Colonic mucosa (tissue), 4 donors: ENCODE data around the gene CST5. TPM values are rescaled to one million over a fixed set of nuclear protein-coding genes. Genes with fewer than 3 reads are reported as not detected.
"Not testable (repeated sequence)": the region's sequence is repeated elsewhere in the genome, so short reads cannot be mapped to it uniquely, and the experiment has no call there.

Experiments
- DNase-seq: peaks from one replicate; pipeline ENCODE4 v3.0.0-alpha.2; 2020
- H3K27ac ChIP-seq: fragments of 200-600 bp; one replicate; pipeline ENCODE4 v1.8.0; 2021
- H3K27me3 ChIP-seq: fragments of 200-600 bp; one replicate; pipeline ENCODE4 v1.8.0; 2021
- H3K36me3 ChIP-seq: fragments of 200-600 bp; one replicate; pipeline ENCODE4 v1.8.0; 2021
- H3K4me1 ChIP-seq: fragments of 200-600 bp; one replicate; pipeline ENCODE4 v1.8.0; 2021; ENCODE audit warnings: mild to moderate bottlenecking
- H3K4me3 ChIP-seq: fragments of 200-600 bp; one replicate; pipeline ENCODE4 v1.8.0; 2021
- H3K9ac ChIP-seq, 2 donors: one replicate each; pipeline ENCODE4 v1.7.0; 2013; ENCODE audit warnings: control low read depth in 2 of 2, low read depth in 2 of 2, low read length in 2 of 2
- H3K9me3 ChIP-seq: fragments of 200-600 bp; one replicate; pipeline ENCODE4 v1.8.0; 2021
- intact Hi-C: fragments of 100-400 bp; cut with DNase I; formaldehyde crosslinking; loops from one replicate; pipeline ENCODE4 v1.14.1; 2022
- total RNA-seq, 2 donors: library from RNA; stranded (reverse); fragmentation: NEBNext Ultra II Directional in 1 of 2; extraction: Animal tissue kit (Norgen Biotek cat#: 25700) in 1 of 2; gene quantifications; one replicate each; pipeline ENCODE4 v1.2.1, GENCODE V29; 2021
- TF ChIP-seq, protein P1 (sequence below): fragments of 200-600 bp; IDR thresholded peaks from one replicate; pipeline ENCODE4 v1.8.0; 2022; ENCODE audit warnings: antibody characterized with exemption, mild to moderate bottlenecking
- donor health status: healthy.
- donor health status: DM: no; HTN: no; CAD: no.
- donor health status: DM: no; HTN: no; CAD: no.

Gene CST5
- total RNA-seq, 2 donors from 2014 or later = not detected

DNA sequence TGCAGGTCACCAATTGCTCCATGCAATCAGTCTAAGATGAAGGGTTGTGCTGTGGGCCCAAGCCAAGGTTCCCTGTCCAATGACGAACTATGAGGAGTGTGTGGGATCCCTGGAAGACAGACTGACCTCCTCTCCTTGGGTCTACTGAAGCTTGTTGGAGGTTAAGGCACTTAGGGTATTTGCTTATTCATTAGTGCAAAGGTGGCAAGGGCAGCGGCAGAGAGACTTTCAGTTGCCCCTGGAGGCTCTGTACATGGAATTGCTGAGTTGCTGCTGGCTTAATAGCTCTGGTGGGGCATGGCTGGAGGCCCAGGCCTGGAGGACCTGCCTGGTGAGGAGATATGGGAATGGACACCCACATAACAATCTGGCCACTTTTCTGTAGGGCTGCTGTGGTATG lies 29.8 kb upstream of the CST5 start:
- no peaks in the 10 kb centered on the region for H3K9me3 ChIP-seq
- no peaks in the 10 kb centered on the region for H3K36me3 ChIP-seq
- no peak overlapping the region for H3K4me3 ChIP-seq
- H3K9ac ChIP-seq = no peak overlapping the region
- no peak for DNase-seq
- no peak overlapping the region for H3K27ac ChIP-seq
- no peaks in the 10 kb centered on the region for H3K27me3 ChIP-seq
- intact Hi-C loops = no loop called here
- TF ChIP-seq, protein P1, sequence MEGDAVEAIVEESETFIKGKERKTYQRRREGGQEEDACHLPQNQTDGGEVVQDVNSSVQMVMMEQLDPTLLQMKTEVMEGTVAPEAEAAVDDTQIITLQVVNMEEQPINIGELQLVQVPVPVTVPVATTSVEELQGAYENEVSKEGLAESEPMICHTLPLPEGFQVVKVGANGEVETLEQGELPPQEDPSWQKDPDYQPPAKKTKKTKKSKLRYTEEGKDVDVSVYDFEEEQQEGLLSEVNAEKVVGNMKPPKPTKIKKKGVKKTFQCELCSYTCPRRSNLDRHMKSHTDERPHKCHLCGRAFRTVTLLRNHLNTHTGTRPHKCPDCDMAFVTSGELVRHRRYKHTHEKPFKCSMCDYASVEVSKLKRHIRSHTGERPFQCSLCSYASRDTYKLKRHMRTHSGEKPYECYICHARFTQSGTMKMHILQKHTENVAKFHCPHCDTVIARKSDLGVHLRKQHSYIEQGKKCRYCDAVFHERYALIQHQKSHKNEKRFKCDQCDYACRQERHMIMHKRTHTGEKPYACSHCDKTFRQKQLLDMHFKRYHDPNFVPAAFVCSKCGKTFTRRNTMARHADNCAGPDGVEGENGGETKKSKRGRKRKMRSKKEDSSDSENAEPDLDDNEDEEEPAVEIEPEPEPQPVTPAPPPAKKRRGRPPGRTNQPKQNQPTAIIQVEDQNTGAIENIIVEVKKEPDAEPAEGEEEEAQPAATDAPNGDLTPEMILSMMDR = no peak
- H3K4me1 ChIP-seq = no peaks in the 10 kb centered on the region

GRCh38 chr20:23907579-23907978 lies 28.0 kb upstream of the CST5 start:
- TF ChIP-seq, protein P1 = no peak
- intact Hi-C loops = no loop called here

DNA sequence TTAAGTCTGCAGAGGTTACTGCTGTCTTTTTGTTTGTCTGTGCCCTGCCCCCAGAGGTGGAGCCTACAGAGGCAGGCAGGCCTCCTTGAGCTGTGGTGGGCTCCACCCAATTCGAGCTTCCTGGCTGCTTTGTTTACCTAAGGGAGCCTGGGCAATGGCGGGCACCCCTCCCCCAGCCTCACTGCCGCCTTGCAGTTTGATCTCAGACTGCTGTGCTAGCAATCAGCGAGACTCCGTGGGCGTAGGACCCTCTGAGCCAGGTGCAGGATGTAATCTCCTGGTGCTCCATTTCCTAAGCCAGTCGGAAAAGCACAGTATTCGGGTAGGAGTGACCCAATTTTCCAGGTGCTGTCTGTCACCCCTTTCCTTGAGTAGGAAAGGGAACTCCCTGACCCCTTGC lies 22.8 kb upstream of the CST5 start:
- H3K27me3 ChIP-seq, H3K27ac ChIP-seq, H3K9me3 ChIP-seq, H3K36me3 ChIP-seq, DNase-seq, H3K4me1 ChIP-seq, H3K4me3 ChIP-seq, H3K9ac ChIP-seq, intact Hi-C loops: not testable (repeated sequence)

More at GRCh38 chr20:23907579-23907978, 28.0 kb upstream of the CST5 start:
- DNase-seq = no peak
- Histone ChIP-seq H3K4me1 (no peaks in the 10 kb centered on the region), H3K4me3 (no peak overlapping the region), H3K27ac (no peak overlapping the region), H3K36me3 (no peaks in the 10 kb centered on the region), H3K9me3 (no peaks in the 10 kb centered on the region), H3K27me3 (no peaks in the 10 kb centered on the region), H3K9ac (no peak overlapping the region)

- intact Hi-C loops, DNase-seq, H3K36me3 ChIP-seq: not testable (repeated sequence)
Observed at GRCh38 chr20:23890867-23891266, 11.3 kb upstream of the CST5 start.

GRCh38 chr20:23889775-23890187 lies 10.2 kb upstream of the CST5 start:
- intact Hi-C loops = no loop called here
- DNase-seq = peak; percentile 48
- no peaks in the 10 kb centered on the region for H3K27me3 ChIP-seq

More at GRCh38 chr20:23890867-23891266, 11.3 kb upstream of the CST5 start:
- not testable (repeated sequence) for H3K4me3 ChIP-seq, H3K9ac ChIP-seq, H3K27me3 ChIP-seq, H3K4me1 ChIP-seq, H3K9me3 ChIP-seq, H3K27ac ChIP-seq

DNA sequence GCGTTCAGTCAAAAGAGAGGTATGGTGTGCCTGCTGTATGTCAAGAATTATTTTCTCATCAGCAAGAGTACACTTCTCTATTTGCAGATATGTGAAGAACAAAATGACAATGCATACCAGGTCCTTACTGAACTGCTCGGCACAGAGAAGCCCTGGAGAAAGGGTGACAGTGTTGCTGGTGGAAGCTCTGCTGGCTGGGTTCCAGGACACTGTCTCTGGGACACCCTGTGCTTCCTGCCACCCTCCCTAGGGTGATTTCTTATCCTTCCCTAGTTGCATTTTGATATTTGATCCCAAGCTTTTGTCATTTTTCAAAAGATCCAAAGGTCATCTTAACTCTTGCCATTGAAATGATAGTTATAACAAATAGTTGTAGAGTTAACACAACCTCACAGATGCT lies 8.3 kb upstream of the CST5 start:
- no peak for DNase-seq
- H3K27me3 ChIP-seq = no peaks in the 10 kb centered on the region
- H3K4me3 ChIP-seq = no peak overlapping the region
- H3K4me1 ChIP-seq = no peaks in the 10 kb centered on the region
- intact Hi-C loops = no loop called here
- TF ChIP-seq, protein P1 = no peak
- no peaks in the 10 kb centered on the region for H3K9me3 ChIP-seq
- H3K27ac ChIP-seq = no peak overlapping the region
- H3K36me3 ChIP-seq = no peaks in the 10 kb centered on the region
- H3K9ac ChIP-seq = no peak overlapping the region

More at GRCh38 chr20:23889775-23890187, 10.2 kb upstream of the CST5 start:
- no peak overlapping the region for H3K4me3 ChIP-seq
- H3K9ac ChIP-seq = no peak overlapping the region
- no peaks in the 10 kb centered on the region for H3K4me1 ChIP-seq
- H3K36me3 ChIP-seq = no peaks in the 10 kb centered on the region
- H3K9me3 ChIP-seq = no peaks in the 10 kb centered on the region
- H3K27ac ChIP-seq = no peak overlapping the region
- TF ChIP-seq, protein P1 = peak; percentile 63

GRCh38 chr20:23884771-23885162 lies 5.2 kb upstream of the CST5 start:
- Histone ChIP-seq H3K9me3 (no peaks in the 10 kb centered on the region), H3K27ac (no peak overlapping the region), H3K9ac (no peak overlapping the region), H3K27me3 (no peaks in the 10 kb centered on the region), H3K4me3 (no peak overlapping the region), H3K4me1 (no peaks in the 10 kb centered on the region), H3K36me3 (no peaks in the 10 kb centered on the region)
- intact Hi-C loops = no loop called here
- TF ChIP-seq, protein P1 = no peak
- no peak for DNase-seq
